GM21786 (cell line): ENCODE data around the gene UGT1A7.
"Not testable (repeated sequence)": the region's sequence is repeated elsewhere in the genome, so short reads cannot be mapped to it uniquely, and the experiment has no call there.

Experiments used
- ATAC-seq: cut with Tn5 transposase; IDR thresholded peaks from one replicate; pipeline ENCODE4 v1.9.1; 2021; ENCODE audit not compliant: unreplicated experiment

UGT1A7 gene

DNA sequence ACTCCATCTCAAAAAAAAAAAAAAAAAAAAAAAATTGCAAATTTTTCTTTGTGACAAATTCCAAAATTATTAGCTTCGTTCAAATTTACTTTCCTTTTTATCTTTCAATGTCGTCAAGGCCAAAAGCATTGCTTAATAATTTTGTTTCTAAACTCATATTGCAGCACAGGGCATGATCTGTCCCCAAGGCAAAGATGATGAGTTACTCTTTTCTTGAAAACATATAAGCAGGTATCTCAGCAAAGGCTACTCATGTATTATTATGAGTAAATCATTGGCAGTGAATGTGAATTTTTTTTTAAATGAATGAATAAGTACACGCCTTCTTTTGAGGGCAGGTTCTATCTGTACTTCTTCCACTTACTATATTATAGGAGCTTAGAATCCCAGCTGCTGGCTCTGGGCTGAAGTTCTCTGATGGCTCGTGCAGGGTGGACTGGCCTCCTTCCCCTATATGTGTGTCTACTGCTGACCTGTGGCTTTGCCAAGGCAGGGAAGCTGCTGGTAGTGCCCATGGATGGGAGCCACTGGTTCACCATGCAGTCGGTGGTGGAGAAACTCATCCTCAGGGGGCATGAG is at the start of gene UGT1A7:
Gene UGT1A7 (plus strand): TSS at position 381 of the 579 bp plus-strand sequence. CDS start 37 bp downstream, at position 418.
- no peak for ATAC-seq

DNA sequence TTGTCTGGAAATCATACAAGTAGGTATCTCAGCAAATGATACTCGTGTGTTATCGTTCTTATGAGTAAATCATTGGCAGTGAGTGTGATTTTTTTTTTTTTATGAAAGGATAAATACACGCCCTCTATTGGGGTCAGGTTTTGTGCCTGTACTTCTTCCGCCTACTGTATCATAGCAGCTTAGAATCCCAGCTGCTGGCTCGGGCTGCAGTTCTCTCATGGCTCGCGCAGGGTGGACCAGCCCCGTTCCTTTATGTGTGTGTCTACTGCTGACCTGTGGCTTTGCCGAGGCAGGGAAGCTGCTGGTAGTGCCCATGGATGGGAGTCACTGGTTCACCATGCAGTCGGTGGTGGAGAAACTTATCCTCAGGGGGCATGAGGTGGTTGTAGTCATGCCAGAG is 45.4 kb upstream of the UGT1A7 start, which contains the start of gene UGT1A10:
Gene UGT1A10 (plus strand): TSS at position 143 of the 400 bp plus-strand sequence. CDS start 75 bp downstream, at position 218.
- ATAC-seq: not testable (repeated sequence)

DNA sequence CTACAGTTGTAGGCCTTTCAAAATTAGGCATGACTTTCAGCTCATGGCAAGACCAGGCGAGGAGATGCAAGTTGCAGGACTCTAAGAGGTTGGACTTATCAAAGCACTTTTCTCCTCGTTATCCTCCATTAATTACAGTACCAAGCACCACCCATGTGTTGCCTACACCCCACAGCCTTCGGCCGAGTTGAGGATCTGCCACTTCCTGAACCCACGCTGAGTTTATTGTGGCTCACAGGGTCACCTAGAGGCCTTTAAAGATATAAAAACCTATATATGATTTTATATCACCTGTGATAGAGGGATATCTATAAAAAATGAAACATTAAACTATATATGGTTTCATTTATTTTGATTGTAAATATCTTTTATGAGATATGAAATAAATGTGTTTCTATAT is 42.9 kb upstream of the UGT1A7 start:
- ATAC-seq: no peak

DNA sequence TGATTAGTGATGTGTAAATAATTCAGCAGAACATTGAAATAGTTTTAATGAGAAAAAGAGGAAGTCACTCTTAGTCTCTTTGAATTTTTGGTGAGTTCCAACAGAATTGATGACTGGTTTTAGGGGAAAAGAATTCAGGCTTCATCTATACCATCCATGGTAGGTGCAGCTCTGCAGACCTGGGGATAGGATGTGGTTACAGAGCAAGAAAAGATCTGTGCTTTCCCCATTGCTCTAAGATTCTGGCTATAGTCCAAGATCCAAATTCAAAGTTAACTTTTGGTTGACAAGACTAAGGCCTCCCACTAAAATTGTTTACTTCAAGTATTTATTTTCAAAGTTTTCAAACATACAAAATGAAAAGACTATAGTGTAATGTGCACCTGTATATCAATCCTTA is 41.8 kb upstream of the UGT1A7 start:
- no peak for ATAC-seq

DNA sequence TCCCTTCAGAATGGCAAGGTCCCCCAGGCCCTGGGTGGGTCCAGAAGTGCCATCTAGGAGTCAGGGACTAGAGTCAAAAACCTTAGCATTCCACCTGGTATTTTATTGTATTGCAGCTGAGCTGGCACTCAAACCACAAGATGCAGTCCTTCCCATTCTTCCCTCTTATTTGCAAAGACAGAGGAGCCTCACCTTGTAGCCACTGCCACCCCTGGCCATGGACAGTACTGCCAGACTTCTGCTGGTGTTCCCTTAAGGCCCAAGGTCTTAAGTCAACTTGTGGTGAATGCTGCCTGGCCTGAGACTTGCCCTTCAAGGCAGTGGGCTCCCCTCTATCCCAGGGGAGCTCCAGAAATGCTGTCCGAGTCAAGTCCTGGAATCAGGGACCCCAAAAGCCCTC is 38.6 kb upstream of the UGT1A7 start:
- no peak for ATAC-seq

DNA sequence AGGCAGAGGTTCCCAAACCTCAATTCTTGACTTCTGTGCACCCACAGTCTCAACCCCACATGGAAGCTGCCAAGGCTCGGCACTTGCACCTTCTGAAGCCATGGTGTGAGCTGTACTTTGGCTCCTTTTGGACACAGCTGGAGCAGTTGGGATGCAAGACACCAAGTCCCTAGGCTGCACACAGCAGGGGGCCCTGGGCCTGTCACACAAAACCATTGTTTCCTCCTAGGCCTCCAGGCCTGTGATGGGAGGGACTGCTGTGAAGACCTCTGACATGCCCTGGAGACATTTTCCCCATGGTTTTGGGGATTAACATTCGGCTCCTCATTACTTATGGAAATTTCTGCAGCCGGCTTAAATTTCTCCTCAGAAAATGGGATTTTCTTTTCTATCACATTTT is 35.7 kb upstream of the UGT1A7 start:
- not testable (repeated sequence) for ATAC-seq

DNA sequence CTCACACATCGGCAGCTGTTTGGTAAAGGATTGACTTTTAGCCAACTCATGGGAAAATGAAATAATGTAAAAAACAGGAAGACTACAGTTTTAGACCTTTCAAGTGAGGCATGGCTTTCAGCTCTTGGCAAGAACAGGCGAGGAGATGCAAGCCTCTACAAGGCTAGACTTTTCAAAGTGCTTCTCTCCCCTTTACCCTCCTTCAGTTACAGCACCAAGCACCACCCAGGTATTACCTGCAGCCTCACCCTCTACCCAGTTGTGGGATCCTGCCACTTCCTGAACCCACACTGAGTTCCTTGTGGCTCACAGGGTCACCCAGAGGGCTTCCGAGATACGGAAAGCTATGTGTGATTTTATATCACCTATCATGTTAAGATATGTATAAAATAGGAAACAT is 30.7 kb upstream of the UGT1A7 start:
- ATAC-seq: no peak

DNA sequence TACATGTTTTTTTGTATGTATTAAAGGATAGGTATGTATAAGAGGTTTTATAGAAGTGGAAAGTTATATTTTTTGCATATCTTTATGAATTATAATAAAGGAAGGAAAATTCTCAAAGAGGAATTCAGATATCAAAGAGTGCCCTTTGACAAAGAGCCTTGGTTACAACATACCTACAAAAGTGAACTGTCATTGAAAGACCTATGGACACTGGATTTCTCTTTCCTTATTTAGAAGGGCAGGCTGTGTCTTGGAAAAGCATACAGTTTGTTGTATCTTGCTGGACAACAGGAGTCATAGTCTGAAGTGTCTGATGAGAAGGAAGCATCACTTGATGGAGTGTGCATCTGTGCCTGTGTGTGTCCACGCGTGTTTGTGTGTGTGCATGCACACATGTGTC is 30.3 kb upstream of the UGT1A7 start:
- no peak for ATAC-seq

DNA sequence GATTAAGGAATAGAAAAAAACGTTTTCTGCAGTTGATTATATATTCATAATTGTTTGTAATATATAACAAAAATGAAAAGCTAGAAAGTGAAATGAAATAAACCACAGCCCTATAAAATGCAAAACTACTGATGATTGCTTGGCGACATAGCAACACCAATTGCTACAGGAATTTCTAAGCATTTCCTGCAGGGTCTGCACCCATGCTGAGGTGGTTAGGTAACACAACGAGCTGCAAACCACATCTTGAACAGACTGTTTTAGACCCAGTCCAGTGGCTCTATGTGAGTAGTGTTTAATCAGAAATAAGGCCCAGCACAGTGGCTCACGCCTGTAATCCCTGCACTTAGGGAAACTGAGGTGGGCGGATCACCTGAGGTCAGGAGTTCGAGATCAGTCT is 27.2 kb upstream of the UGT1A7 start:
- no peak for ATAC-seq

DNA sequence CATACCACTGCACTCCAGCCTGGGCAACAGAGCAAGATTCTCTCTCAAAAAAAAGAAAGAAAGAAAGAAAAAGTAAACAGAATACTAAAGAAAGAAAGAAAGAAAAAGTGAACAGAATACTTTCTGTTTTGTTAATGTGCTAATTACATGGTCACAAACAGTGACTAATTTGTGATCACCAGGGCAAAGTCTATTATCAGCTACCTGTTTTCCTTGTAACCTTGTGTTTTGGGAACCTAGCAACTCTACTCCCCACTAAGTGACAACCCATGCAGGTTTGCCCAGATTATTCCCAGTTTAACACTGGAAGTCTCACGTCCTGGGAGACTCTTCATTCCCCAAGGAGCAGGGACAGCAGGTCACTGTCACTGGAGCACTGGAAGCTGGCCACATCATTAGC is 26.7 kb upstream of the UGT1A7 start:
- no peak for ATAC-seq

DNA sequence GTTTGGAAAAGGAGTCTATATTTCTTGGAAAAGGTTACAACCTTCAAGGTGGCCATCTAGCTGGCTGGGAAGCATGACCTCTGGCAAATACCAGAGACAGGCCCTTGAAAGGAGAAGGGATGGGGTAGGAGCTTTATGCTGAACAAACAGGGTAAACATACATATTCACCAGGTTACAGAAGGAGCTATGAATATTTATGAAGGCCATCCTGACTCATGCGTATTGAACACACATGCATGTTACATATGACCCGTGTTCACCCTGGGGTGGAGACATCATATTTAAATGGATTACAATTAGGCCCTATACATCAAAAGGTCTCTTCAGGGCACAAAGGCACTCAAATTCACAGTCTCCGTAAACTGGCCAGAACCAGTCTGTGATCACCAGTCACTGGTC is 25.8 kb upstream of the UGT1A7 start:
- not testable (repeated sequence) for ATAC-seq

DNA sequence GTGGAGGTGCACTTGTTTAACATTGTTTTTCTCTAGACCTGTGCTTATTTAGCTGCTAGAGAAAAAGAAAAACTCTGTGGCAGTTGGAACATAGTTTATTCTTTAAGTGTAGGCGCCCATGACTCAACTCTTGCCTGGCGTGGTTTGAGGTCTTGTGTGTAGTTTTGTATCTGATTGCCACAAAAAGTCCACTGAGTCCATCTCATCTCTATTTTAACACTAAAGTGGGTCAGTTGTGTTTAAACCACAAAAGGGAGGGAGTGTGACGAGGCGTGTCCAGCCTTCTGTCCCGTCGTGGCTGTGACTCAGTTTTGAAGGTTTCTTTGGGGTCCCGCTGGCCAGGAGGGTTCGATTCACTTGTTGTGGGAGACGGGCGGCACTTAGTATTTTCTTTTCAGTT is 25.3 kb upstream of the UGT1A7 start:
- no peak for ATAC-seq

DNA sequence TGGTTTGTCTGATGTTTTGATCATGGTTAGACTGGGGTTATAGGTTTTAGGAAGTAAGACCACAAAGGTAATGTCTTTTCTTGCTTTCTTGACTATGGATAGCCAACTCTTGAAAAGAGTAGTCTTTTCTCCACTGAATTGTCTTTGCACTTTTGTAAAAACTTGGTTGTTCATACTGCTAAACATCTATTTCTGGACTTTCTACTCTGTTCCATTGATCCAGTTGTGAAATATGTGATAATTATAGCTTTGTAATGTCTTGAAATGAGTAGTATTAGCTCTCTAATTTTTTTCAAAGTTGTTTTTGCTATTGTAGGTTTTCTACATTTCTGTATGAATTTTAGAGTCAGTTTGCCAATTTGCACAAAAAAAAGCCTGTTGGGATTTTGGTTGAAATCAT is 23.1 kb upstream of the UGT1A7 start:
- ATAC-seq: no peak

DNA sequence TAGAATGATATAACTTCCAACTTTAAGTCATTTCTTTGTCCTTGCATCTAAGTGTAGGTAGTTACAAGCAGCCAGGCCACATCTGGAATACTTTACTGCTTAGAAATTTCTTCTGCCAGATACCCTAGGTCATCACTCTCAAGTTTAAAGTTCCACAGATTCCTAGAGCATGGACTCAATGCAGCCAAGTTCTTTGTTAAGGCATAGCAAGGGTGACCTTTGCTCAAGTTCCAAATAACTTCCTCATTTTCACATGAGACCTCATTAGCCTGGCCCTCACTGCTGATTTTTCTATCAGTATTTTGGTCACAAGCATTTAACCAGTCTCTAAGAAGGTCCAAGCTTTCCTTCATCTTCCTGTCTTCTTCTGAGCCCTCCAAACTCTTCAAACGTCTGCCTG is 17.8 kb upstream of the UGT1A7 start:
- no peak for ATAC-seq

DNA sequence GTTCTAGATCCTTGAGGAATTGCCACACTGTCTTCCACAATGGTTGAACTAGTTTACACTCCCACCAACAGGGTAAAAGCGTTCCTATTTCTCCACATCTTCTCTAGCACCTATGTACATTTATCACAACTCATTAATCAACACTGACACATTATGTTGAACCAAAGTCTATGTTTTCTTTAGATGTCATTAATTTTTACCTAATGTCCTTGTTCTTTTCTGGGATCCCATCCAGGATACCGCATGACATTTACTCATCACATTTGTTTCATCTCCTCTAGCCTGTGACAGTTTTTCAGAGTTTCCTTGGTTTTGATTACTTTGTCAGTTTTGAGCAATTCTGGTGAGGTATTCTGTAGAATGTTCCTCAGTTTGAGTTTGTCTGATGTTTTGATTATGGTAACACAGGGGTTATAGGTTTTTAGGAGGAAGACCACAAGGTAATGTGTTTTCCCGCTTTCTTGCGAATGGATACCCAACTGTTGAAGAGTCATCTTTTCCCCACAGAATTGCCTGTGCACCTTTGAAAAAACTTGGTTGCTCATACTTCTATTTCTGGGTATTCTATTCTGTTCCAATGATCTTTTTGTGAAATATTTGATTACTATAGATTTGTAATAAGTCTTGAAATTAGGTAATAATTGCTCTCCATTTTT is 13.0 kb upstream of the UGT1A7 start:
- no peak for ATAC-seq

DNA sequence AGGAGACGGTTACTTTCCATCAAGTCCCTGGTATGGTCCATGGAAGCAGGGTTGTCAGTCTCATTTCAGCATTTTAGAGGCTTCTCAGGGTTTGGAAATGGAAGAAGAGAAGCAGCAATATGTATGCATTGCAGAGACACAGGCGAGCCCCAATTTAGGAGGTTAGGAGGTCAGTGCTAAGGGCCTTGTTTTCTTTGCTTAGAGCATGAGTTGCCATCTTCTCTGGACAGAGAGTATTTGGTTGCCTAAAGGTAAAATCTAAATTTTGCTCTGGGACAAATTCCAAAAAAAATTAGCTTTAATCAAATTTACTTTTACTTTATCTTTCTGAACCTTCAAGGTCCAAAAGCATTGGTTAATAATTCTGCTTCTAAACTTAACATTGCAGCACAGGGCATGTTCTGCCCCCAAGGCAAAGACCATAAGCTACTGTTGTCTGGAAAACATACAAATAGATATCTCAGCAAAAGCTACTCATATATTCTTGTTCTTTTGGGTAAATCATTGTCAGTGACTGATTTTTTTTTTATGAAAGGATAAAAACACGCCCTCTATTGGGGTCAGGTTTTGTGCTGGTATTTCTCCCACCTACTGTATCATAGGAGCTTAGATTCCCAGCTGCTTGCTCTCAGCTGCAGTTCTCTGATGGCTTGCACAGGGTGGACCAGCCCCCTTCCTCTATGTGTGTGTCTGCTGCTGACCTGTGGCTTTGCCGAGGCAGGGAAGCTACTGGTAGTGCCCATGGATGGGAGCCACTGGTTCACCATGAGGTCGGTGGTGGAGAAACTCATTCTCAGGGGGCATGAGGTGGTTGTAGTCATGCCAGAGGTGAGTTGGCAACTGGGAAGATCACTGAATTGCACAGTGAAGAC is 10.2 kb upstream of the UGT1A7 start, which contains the start of gene UGT1A9:
Gene UGT1A9 (plus strand): TSS at position 609 of the 872 bp plus-strand sequence. CDS start 37 bp downstream, at position 646.
- ATAC-seq: no peak

DNA sequence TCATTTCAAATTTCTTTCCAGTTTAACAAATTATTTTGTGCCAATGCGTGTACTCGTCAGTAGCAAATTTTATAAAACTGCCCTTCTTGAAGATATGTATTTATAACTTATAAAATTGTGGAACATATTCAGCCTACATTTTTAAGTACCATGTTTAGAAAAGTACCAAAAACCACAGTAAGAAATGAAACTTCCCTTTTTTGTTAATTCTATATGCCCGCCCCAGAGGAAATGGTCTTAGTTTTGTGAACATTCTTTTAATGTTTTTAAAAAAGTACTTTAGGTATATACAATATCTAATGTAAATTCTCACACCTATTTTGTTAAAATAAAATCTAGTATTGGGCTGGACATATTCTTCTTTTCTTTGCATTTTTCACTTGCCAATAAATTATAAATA is 8.8 kb upstream of the UGT1A7 start:
- no peak for ATAC-seq

DNA sequence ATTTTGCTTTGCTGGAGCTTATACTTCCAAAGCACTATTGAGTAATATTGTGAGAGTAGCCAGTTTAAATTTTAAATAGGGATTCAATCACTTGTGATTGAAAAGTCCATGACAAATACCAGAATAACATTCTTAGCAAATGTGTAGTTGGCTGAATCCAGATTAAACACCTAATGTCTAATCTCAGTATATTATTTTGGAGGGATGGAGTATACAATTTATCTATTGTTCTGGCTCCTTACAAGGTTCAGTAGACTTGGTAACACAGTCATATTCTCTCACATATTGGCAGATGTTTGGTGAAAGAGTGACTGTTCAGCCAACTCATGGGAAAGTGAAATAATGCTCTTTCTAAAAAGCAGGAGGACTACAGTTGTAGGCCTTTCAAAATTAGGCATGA is 7.8 kb upstream of the UGT1A7 start:
- no peak for ATAC-seq

DNA sequence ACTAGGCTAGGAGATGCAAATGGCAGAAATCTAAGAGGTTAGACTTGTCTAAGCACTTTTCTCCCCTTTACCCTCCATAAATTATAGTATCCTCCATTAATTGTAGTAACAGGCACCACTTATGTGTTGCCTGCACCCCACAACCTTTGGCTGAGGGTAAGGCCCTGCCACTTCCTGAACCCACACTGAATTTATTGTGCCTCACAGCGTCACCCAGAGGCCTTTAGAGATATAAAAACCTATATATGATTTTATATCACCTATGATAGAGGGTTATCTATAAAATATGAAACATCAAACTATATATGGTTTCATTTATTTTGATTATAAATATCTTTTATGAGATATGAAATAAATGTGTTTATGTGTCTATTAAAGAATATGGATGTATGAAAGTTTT is 7.4 kb upstream of the UGT1A7 start:
- no peak for ATAC-seq

DNA sequence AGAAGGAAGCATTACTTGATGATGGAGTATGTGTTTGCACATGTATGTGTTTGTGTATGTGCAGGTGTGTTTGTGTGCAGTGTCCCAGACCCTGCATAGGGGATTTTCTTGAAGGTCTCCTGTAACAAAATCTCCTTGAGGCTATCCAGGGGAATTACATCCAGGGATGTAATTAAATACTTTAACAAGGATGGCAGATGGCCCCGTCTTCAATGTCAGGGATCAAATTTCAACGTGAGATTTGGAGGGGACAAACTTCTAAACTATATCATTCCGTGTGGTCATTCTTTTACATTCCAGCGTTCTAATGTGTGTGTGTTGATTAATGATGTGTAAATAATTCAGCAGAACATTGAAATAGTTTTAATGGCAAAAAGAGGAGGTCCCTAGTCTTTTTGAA is 6.7 kb upstream of the UGT1A7 start:
- no peak for ATAC-seq

DNA sequence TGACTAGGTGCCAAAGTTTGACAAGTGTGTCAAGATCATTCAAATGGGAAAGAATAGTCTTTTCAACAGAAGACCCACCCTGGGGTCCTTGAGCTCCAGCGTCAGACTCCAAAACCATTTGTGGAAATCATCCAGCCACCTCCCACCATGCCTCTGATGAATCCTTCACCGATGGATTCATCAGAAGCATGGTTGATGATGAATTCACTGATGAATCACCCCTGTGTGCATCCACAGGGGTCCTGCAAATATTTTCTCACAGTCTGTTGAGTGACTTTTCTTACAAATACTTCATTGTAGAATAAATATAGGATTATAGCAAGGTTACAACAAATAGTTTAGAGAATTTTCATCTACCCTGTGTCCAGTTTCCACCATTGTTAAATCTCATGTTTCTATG is 5.7 kb upstream of the UGT1A7 start:
- ATAC-seq: no peak

DNA sequence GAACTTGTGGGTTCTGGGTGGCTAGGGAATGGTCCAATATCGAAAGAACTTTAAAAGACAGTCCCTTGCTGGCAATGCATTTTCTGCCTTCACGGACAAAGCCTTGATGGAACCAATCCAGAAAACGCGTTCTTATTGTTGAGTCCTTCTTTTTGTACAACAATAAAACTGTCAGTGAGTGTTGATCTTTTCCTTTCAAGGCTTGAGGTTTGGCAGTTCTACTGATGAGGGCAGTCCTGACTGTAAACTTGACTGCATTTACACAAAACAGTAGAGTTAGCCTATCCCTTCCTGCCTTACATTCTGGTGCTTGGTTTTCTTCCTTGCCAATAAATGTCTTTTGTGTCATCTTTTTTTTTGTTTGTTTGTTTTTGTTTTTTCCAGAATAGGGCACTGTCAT is 2.5 kb upstream of the UGT1A7 start:
- no peak for ATAC-seq
